Kidney epithelial cell (primary cell): Measurements from ENCODE around the gene PAQR5. TPM values are rescaled to one million over a fixed set of nuclear protein-coding genes. Genes with fewer than 3 reads are reported as not detected.
"Not testable (repeated sequence)": the region's sequence is repeated elsewhere in the genome, so short reads cannot be mapped to it uniquely, and the experiment has no call there.

ENCODE experiments used
- DNase-seq: peaks from one replicate; pipeline ENCODE4 v3.0.0-alpha.2; 2010; ENCODE audit warnings: low read depth
- H3K27me3 ChIP-seq: 2 replicates; pipeline ENCODE4 v1.6.0; 2011; ENCODE audit warnings: low read length; ENCODE audit not compliant: control insufficient read depth, insufficient read depth
- H3K36me3 ChIP-seq: 2 replicates; pipeline ENCODE4 v1.5.1; 2011; ENCODE audit warnings: low read length; ENCODE audit not compliant: control insufficient read depth, insufficient read depth
- H3K4me3 ChIP-seq: 2 replicates; pipeline ENCODE4 v1.5.1; 2011; ENCODE audit warnings: low read depth, mild to moderate bottlenecking, control low read depth, low read length
- CTCF ChIP-seq: IDR thresholded peaks from 2 replicates; pipeline ENCODE4 v1.5.1; 2011; ENCODE audit warnings: mild to moderate bottlenecking, moderate library complexity, low read length, control low read depth, inconsistent platforms; ENCODE audit not compliant: insufficient read depth, poor library complexity, severe bottlenecking
- total RNA-seq: library from RNA; depleted of rRNA; stranded (reverse); fragments of >200 nt; gene quantifications from 2 replicates; pipeline ENCODE4 v1.2.3, GENCODE V29; 2015

PAQR5 gene
- total RNA-seq, 1 donor from 2014 or later = 9.7 TPM

- DNase-seq = no peak
Measured at GRCh38 chr15:69338535-69339213, 40.0 kb downstream of the PAQR5 start.

DNA sequence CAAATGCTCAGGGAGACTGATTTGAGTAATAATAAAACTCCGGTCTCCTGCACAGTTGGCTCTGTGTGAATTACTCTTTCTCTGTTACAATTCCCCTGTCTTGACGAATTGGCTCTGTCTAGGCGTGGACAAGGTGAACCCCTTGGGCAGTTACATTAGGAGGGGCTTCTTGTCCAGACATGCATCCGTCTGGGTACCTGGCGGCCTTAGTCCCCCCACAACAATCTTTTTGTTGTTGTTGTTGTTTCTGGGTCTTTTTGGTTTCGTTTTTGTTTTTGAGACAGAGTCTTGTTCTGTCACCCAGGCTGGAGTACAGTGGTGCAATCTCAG lies 40.5 kb downstream of the PAQR5 start:
- not testable (repeated sequence) for H3K27me3 ChIP-seq, H3K4me3 ChIP-seq, DNase-seq, H3K36me3 ChIP-seq

More at GRCh38 chr15:69338535-69339213, 40.0 kb downstream of the PAQR5 start:
- Histone ChIP-seq H3K27me3 (no peaks in the 10 kb centered on the region), H3K36me3 (no peaks in the 10 kb centered on the region), H3K4me3 (no peak overlapping the region)
- no peak for TF ChIP-seq CTCF

GRCh38 chr15:69340243-69340900 lies 41.7 kb downstream of the PAQR5 start:
- no peaks in the 10 kb centered on the region for H3K36me3 ChIP-seq
- TF ChIP-seq CTCF = no peak
- DNase-seq = no peak
- no peaks in the 10 kb centered on the region for H3K27me3 ChIP-seq
- H3K4me3 ChIP-seq = no peak overlapping the region

DNA sequence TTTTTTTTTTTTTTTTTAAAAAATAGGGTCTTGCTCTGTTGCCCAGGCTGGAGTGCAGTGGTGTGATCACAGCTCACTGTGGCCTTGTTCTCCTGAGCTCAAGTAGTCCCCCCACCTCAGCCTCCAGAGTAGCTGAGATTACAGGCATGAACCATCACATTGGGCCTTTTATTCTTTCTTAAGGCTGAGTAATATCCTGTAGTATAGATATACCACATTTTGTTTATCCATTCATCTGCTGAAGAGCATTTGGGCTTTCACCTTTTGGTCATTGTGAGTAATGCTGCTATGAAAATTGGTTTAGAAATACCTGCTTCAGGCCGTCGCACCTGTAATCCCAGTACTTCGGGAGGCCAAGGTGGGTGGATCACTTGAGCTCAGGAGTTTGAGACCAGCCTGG lies 42.6 kb downstream of the PAQR5 start:
- no peak for DNase-seq
- TF ChIP-seq CTCF = no peak
- Histone ChIP-seq H3K27me3 (no peaks in the 10 kb centered on the region), H3K4me3 (no peak overlapping the region), H3K36me3 (no peaks in the 10 kb centered on the region)

- no peak for TF ChIP-seq CTCF
Measured at GRCh38 chr15:69342460-69343076, 43.9 kb downstream of the PAQR5 start.

GRCh38 chr15:69343133-69343532 lies 44.4 kb downstream of the PAQR5 start:
- no peak for TF ChIP-seq CTCF
- Histone ChIP-seq H3K27me3 (no peaks in the 10 kb centered on the region), H3K4me3 (no peak overlapping the region), H3K36me3 (no peaks in the 10 kb centered on the region)
- no peak for DNase-seq

More at GRCh38 chr15:69342460-69343076, 43.9 kb downstream of the PAQR5 start:
- Histone ChIP-seq H3K4me3 (no peak overlapping the region), H3K27me3 (no peaks in the 10 kb centered on the region), H3K36me3 (no peaks in the 10 kb centered on the region)
- DNase-seq = no peak
